ENCODE results near the gene RIMKLB.

DNA sequence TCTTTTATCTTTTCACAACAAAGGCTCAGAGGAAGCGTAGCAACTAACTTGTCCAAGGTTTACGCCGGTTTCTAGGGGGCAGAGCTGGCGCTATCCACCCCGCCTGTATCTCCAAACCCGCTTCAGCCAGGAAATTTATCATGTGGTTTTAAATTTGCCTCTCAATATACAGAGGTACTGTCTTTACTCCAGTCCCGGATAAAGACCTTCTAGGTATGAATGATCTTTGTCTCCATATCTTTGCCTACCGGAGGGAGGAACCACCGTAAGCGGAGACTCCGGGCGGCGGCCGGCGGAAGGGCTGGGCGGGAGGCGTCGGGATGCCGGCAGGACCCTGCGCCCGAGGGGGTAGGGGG, 693 bp upstream of the RIMKLB start:
- TF ChIP-seq CTCF (optimal IDR thresholded peaks at IDR 0.05 in 1 of 3, IDR thresholded peaks at IDR 0.05 in 1 of 3, conservative IDR thresholded peaks at IDR 0.05 in 1 of 3; ENCODE audit: extremely low read depth in 1 of 3, insufficient read depth in 2 of 3, low read length in 3 of 3), result no peak
- TF ChIP-seq EZH2 (IDR thresholded peaks at IDR 0.05; ENCODE audit: low read length), result no peak
